B cell (primary cell): ENCODE data around the gene RAB33B. TPM values are rescaled to one million over a fixed set of nuclear protein-coding genes. Genes with fewer than 3 reads are reported as not detected.
A peak's percentile ranks its signal among the peaks of the same experiment; 100 is the strongest.

Experiments
- ATAC-seq: fragments of 200-7000 bp; cut with Tn5 transposase; one replicate; pipeline ENCODE4 v1.10.0; 2021; ENCODE audit warnings: low read depth, mild to moderate bottlenecking, moderate number of reproducible peaks, moderate library complexity
- CTCF ChIA-PET: fragments of 350-600 bp; sonication (Branson Sonifier 250); formaldehyde crosslinking; loops from one replicate; lab custom pipeline; 2021; ENCODE audit warnings: antibody characterized with exemption, inconsistent platforms; lab: Charles Lee
- POLR2A ChIA-PET: fragments of 350-600 bp; sonication (Branson Sonifier 250); formaldehyde crosslinking; loops from one replicate; lab custom pipeline; 2021; ENCODE audit warnings: antibody characterized with exemption; lab: Charles Lee
- DNase-seq: peaks from one replicate; pipeline ENCODE4 v3.0.0; 2013
- H2AFZ ChIP-seq: 2 replicates; pipeline ENCODE4 v1.6.1; 2012; ENCODE audit warnings: mild to moderate bottlenecking, low read depth, low read length; ENCODE audit not compliant: insufficient read depth, poor library complexity, severe bottlenecking
- H3K27ac ChIP-seq, 2 donors: 1 replicate in 1 of 2; 2 replicates in 1 of 2; pipeline ENCODE4 v1.5.1; 2012 to 2013; ENCODE audit warnings: low read length in 2 of 2, mild to moderate bottlenecking in 2 of 2, moderate library complexity in 1 of 2
- H3K27me3 ChIP-seq, 4 experiments: fragments of 200-600 bp in 1 of 4; sonication (generic) in 1 of 4; replicated peaks in 1 of 4; 1 replicate in 2 of 4; 2 replicates in 2 of 4; pipeline versions ENCODE4 v1.6.1 to v1.7.0; 2013 to 2016; ENCODE audit warnings: low read length in 3 of 4, mild to moderate bottlenecking in 2 of 4, mixed read lengths in 1 of 4, moderate library complexity in 1 of 4; ENCODE audit not compliant: insufficient read depth in 4 of 4, control insufficient read depth in 3 of 4; ENCODE audit errors: control extremely low read depth in 1 of 4
- H3K36me3 ChIP-seq, 2 experiments: replicated peaks in 1 of 2; 1 replicate in 1 of 2; 2 replicates in 1 of 2; pipeline versions ENCODE4 v1.6.1 to v1.7.1; 2013; ENCODE audit warnings: low read length in 1 of 2; ENCODE audit not compliant: insufficient read depth in 2 of 2, control insufficient read depth in 1 of 2; ENCODE audit errors: control extremely low read depth in 1 of 2, extremely low read depth in 1 of 2
- H3K4me1 ChIP-seq, 2 donors: fragments of 200-600 bp in 1 of 2; sonication (generic) in 1 of 2; 1 replicate in 1 of 2; 2 replicates in 1 of 2; pipeline versions ENCODE4 v1.5.1 to v1.6.1; 2013 to 2017; ENCODE audit warnings: low read length in 2 of 2; ENCODE audit not compliant: control insufficient read depth in 2 of 2, insufficient read depth in 2 of 2
- H3K4me2 ChIP-seq: replicated peaks from 2 replicates; pipeline ENCODE3; 2012; ENCODE audit warnings: mild to moderate bottlenecking, low read depth, low read length; ENCODE audit not compliant: poor library complexity, severe bottlenecking
- H3K4me3 ChIP-seq, 5 experiments: fragments of 200-600 bp in 1 of 5; sonication (generic) in 1 of 5; 1 replicate in 3 of 5; 2 replicates in 2 of 5; pipeline versions ENCODE4 v1.5.1 to v1.7.0; 2011 to 2016; ENCODE audit warnings: low read length in 4 of 5, mild to moderate bottlenecking in 4 of 5, low read depth in 2 of 5, control low read depth in 1 of 5, moderate library complexity in 1 of 5; ENCODE audit not compliant: insufficient read depth in 1 of 5; ENCODE audit errors: control extremely low read depth in 1 of 5, extremely low read depth in 1 of 5
- H3K79me2 ChIP-seq: fragments of 200-600 bp; sonication (generic); one replicate; pipeline ENCODE4 v1.6.0; 2016; ENCODE audit warnings: low read length; ENCODE audit not compliant: control insufficient read depth, insufficient read depth
- H3K9ac ChIP-seq: fragments of 200-600 bp; sonication (generic); 2 replicates; pipeline ENCODE4 v1.6.1; 2017; ENCODE audit warnings: mild to moderate bottlenecking, low read length, moderate library complexity
- H3K9me3 ChIP-seq, 3 donors: one replicate each; pipeline versions ENCODE4 v1.6.1 to v1.7.1; 2013; ENCODE audit warnings: low read length in 2 of 3; ENCODE audit not compliant: control insufficient read depth in 2 of 3, insufficient read depth in 1 of 3; ENCODE audit errors: control extremely low read depth in 1 of 3
- H4K20me1 ChIP-seq: 2 replicates; pipeline ENCODE4 v1.6.0; 2012; ENCODE audit warnings: mild to moderate bottlenecking, low read length; ENCODE audit not compliant: insufficient read depth, control insufficient read depth, poor library complexity, severe bottlenecking
- H3K27ac Mint-ChIP-seq: one replicate; pipeline ENCODE4 v1.8.0; 2021; ENCODE audit warnings: mixed read lengths
- H3K27me3 Mint-ChIP-seq: one replicate; pipeline ENCODE4 v1.8.0; 2021; ENCODE audit warnings: mixed read lengths
- H3K4me1 Mint-ChIP-seq: one replicate; pipeline ENCODE4 v1.8.0; 2021; ENCODE audit warnings: mixed read lengths
- H3K4me3 Mint-ChIP-seq: one replicate; pipeline ENCODE4 v1.8.0; 2021; ENCODE audit warnings: mixed read lengths
- H3K9me3 Mint-ChIP-seq: one replicate; pipeline ENCODE4 v1.8.0; 2022; ENCODE audit warnings: mixed read lengths; ENCODE audit not compliant: insufficient read depth
- CTCF ChIP-seq: fragments of 200-600 bp; IDR thresholded peaks from one replicate; pipeline ENCODE4 v1.8.0; 2022; ENCODE audit warnings: antibody characterized with exemption, mild to moderate bottlenecking
- EZH2 ChIP-seq: IDR thresholded peaks from 2 replicates; pipeline ENCODE4 v1.6.1; 2012; ENCODE audit warnings: borderline replicate concordance, low read depth, mild to moderate bottlenecking, moderate library complexity, low read length; ENCODE audit not compliant: insufficient read depth, poor library complexity, severe bottlenecking
- WGBS: methylation state at CpG from one replicate; pipeline ENCODE4 v1.1.5; 2013; ENCODE audit warnings: missing lambda C conversion rate; ENCODE audit not compliant: insufficient coverage; 5-methylcytosine and 5-hydroxymethylcytosine counted together
- intact Hi-C: fragments of 100-400 bp; cut with micrococcal nuclease; formaldehyde crosslinking; loops from one replicate; pipeline ENCODE4 v1.10.0; 2022
- polyA plus RNA-seq: library from polyadenylated mRNA; depleted of rRNA; stranded (reverse); fragments of >200 nt; gene quantifications from 2 replicates; pipeline ENCODE4 v1.2.3, GENCODE V29; 2012
- total RNA-seq, 2 donors: library from RNA; stranded (reverse); fragments of 120-200 nt in 1 of 2; gene quantifications; 1 replicate in 1 of 2; 2 replicates in 1 of 2; pipeline versions ENCODE4 v1.2.3 to v1.2.4, GENCODE V29; 2013 to 2022

Gene RAB33B
- total and polyA plus RNA-seq, 2 donors (not counting 1 experiment from before 2014, with no cell fraction given) = 13.1 to 18.2 TPM

GRCh38 chr4:139470295-139470694, 16.4 kb downstream of the RAB33B start:
- TF ChIP-seq CTCF (no peak), EZH2 (no peak)
- Histone ChIP-seq H3K4me3 (no peak overlapping the region), H3K27ac (no peak overlapping the region), H3K79me2 (peaks cover 63% of the 10 kb centered on the region), H3K36me3 (peaks cover 0 to 17% of the 10 kb centered on the region in 2 experiments), H4K20me1 (peaks cover 56% of the 10 kb centered on the region), H3K27me3 (no peaks in the 10 kb centered on the region), H2AFZ (no peak overlapping the region), H3K9ac (no peak overlapping the region), H3K9me3 (peaks cover 0 to 18% (median 8%) of the 10 kb centered on the region in 3 donors), H3K4me2 (no peak overlapping the region), H3K4me1 (peaks cover 10 to 18% of the 10 kb centered on the region in 2 donors)
- intact Hi-C loops = no loop called here
- CTCF ChIA-PET = interaction anchor here (1.8 kb wide), 1 partner anchor 17 kb away, joined by 4 read pairs; no protein-coding TSS in a partner anchor
- Mint-ChIP-seq H3K9me3 (peaks cover 12% of the 10 kb centered on the region), H3K4me1 (peaks cover 31% of the 10 kb centered on the region), H3K4me3 (no peak overlapping the region), H3K27ac (no peak overlapping the region), H3K27me3 (no peaks in the 10 kb centered on the region)
- no peak for DNase-seq
- no peak for ATAC-seq
- POLR2A ChIA-PET = no interaction called here

- Histone ChIP-seq H3K27me3 (no peaks in the 10 kb centered on the region), H3K4me1 (peaks cover 10 to 18% of the 10 kb centered on the region in 2 donors), H4K20me1 (peaks cover 53% of the 10 kb centered on the region), H3K79me2 (peaks cover 54% of the 10 kb centered on the region), H3K9me3 (peaks cover 0 to 18% (median 8%) of the 10 kb centered on the region in 3 donors), H3K4me2 (peak overlapping the region; percentile 21), H2AFZ (no peak overlapping the region), H3K9ac (no peak overlapping the region), H3K27ac (no peak overlapping the region), H3K4me3 (no peak overlapping the region), H3K36me3 (peaks cover 0 to 17% of the 10 kb centered on the region in 2 experiments)
- ATAC-seq (peak; percentile 64), DNase-seq (peak; percentile 34)
- ChIA-PET POLR2A (interaction anchor here (0.7 kb wide), 1 partner anchor 35 kb away, joined by 7 read pairs; no protein-coding TSS in a partner anchor), CTCF (interaction anchor here (1.8 kb wide), 1 partner anchor 18 kb away, joined by 4 read pairs; no protein-coding TSS in a partner anchor)
- TF ChIP-seq EZH2 = no peak
- TF ChIP-seq CTCF = no peak
- Mint-ChIP-seq H3K27me3 (no peaks in the 10 kb centered on the region), H3K4me3 (peak overlapping the region; percentile 10), H3K9me3 (peaks cover 12% of the 10 kb centered on the region), H3K27ac (no peak overlapping the region), H3K4me1 (peaks cover 31% of the 10 kb centered on the region)
- 96% methylated on average over 3 of the region's 6 CpGs for WGBS
- intact Hi-C loops = no loop called here
Measured at GRCh38 chr4:139470997-139471665, 17.2 kb downstream of the RAB33B start.
